Measurements from ENCODE around the gene DLGAP1. TPM values are rescaled to one million over a fixed set of nuclear protein-coding genes. Genes with fewer than 3 reads are reported as not detected.

DLGAP1 gene
- total RNA-seq, 1 experiment from 2014 or later = 23.0 TPM

- no peak for TF ChIP-seq RELA (CRISPR knock-in tag; IDR thresholded peaks at IDR 0.05; ENCODE audit: borderline replicate concordance)
- TF ChIP-seq ATF2 (CRISPR knock-in tag; IDR thresholded peaks at IDR 0.05; ENCODE audit: borderline replicate concordance, low read depth) = no peak
- TF ChIP-seq NFATC4 (CRISPR knock-in tag; IDR thresholded peaks at IDR 0.05) = no peak
- no peak for TF ChIP-seq NR2C2 (CRISPR knock-in tag; IDR thresholded peaks at IDR 0.05)
- no peak for TF ChIP-seq AFF4 (CRISPR knock-in tag; IDR thresholded peaks at IDR 0.05; ENCODE audit: borderline replicate concordance)
- no peak for TF ChIP-seq ZNF232 (CRISPR knock-in tag; IDR thresholded peaks at IDR 0.05)
- TF ChIP-seq ESRRA (CRISPR knock-in tag; IDR thresholded peaks at IDR 0.05; ENCODE audit: borderline replicate concordance) = no peak
- POLR2A ChIA-PET = no interaction called here
- DNase-seq (ENCODE audit: low spot score) = no peak
- H3K36me3 Mint-ChIP-seq = no peaks in the 10 kb centered on the region
- peaks cover 9% of the 10 kb centered on the region for H3K4me1 Mint-ChIP-seq
- no peaks in the 10 kb centered on the region for H3K9me3 Mint-ChIP-seq
- no peaks in the 10 kb centered on the region for H3K27me3 Mint-ChIP-seq (ENCODE audit: low read depth)
- H3K27ac Mint-ChIP-seq = no peak overlapping the region
- no peak for ATAC-seq
- CTCF ChIA-PET = interaction anchor here (2.3 kb wide), 1 partner anchor 22 kb away, joined by 7 read pairs; no protein-coding TSS in a partner anchor
- H3K4me3 Mint-ChIP-seq = no peak overlapping the region
Observed at GRCh38 chr18:3793545-3793944, 661.6 kb downstream of the DLGAP1 start.

- no peak for TF ChIP-seq PRRX2 (CRISPR knock-in tag; IDR thresholded peaks at IDR 0.05)
- no peak for TF ChIP-seq RORB (CRISPR knock-in tag; IDR thresholded peaks at IDR 0.05)
- no peak for TF ChIP-seq HMGA2 (CRISPR knock-in tag; IDR thresholded peaks at IDR 0.05)
- no peak for TF ChIP-seq ZNF219 (CRISPR knock-in tag; IDR thresholded peaks at IDR 0.05; ENCODE audit: borderline replicate concordance)
- no peak for TF ChIP-seq ELF4 (CRISPR knock-in tag; IDR thresholded peaks at IDR 0.05; ENCODE audit: low read depth)
- TF ChIP-seq IRF1 (CRISPR knock-in tag; IDR thresholded peaks at IDR 0.05) = no peak
- Mint-ChIP-seq H3K27ac (no peak overlapping the region), H3K4me3 (no peak overlapping the region), H3K4me1 (peaks cover 9% of the 10 kb centered on the region), H3K9me3 (no peaks in the 10 kb centered on the region), H3K27me3 (ENCODE audit: low read depth) (no peaks in the 10 kb centered on the region), H3K36me3 (no peaks in the 10 kb centered on the region)
- CTCF ChIA-PET = interaction anchor here (2.3 kb wide), 1 partner anchor 22 kb away, joined by 7 read pairs; no protein-coding TSS in a partner anchor
- ATAC-seq (no peak), DNase-seq (ENCODE audit: low spot score) (no peak)
- POLR2A ChIA-PET = no interaction called here
Observed at GRCh38 chr18:3793111-3793510, 662.0 kb downstream of the DLGAP1 start.

- DNase-seq (ENCODE audit: low spot score) = no peak
- CTCF ChIA-PET = interaction anchor here (1.0 to 2.3 kb wide), 2 partner anchors 20 to 21 kb away, joined by 3 to 7 read pairs; no protein-coding TSS in a partner anchor
- no peaks in the 10 kb centered on the region for H3K36me3 Mint-ChIP-seq
- POLR2A ChIA-PET = no interaction called here
- ATAC-seq = no peak
- no peak for TF ChIP-seq AFF4 (CRISPR knock-in tag; IDR thresholded peaks at IDR 0.05; ENCODE audit: borderline replicate concordance)
- no peaks in the 10 kb centered on the region for H3K27me3 Mint-ChIP-seq (ENCODE audit: low read depth)
- H3K9me3 Mint-ChIP-seq = no peaks in the 10 kb centered on the region
- H3K27ac Mint-ChIP-seq = no peak overlapping the region
- no peak overlapping the region for H3K4me3 Mint-ChIP-seq
- H3K4me1 Mint-ChIP-seq = peaks cover 9% of the 10 kb centered on the region
Observed at GRCh38 chr18:3792711-3793110, 662.4 kb downstream of the DLGAP1 start.

All from WTC11 (cell line).